HEK293 (cell line): ENCODE data around the gene SLC4A8.

ENCODE experiments used
- CTCF ChIP-seq: fragments of 450-650 bp; formaldehyde crosslinking; IDR thresholded peaks from 2 replicates; pipeline ENCODE4 v1.5.1; 2016; ENCODE audit warnings: missing biosample characterization, missing genetic modification characterization
- PATZ1 ChIP-seq: fragments of 450-650 bp; formaldehyde crosslinking; IDR thresholded peaks from 2 replicates; pipeline ENCODE4 v1.5.1; 2016; ENCODE audit warnings: missing biosample characterization, missing genetic modification characterization
- ZNF792 ChIP-seq: fragments of 450-650 bp; formaldehyde crosslinking; IDR thresholded peaks from 2 replicates; pipeline ENCODE4 v1.5.1; 2016; ENCODE audit warnings: missing biosample characterization, missing genetic modification characterization

- TF ChIP-seq CTCF (tag by site-specific recombination), result peak; percentile 78
- 0 out of 2 replicates have a peak, but pooled peaks have one; percentile 9 for TF ChIP-seq PATZ1 (tag by site-specific recombination)
- TF ChIP-seq ZNF792 (tag by site-specific recombination), result no peak
Measured at GRCh38 chr12:51531978-51532497, 107.4 kb downstream of the SLC4A8 start.
